GM12864 (cell line): ENCODE data around the gene SREBF1.

Source experiments
- DNase-seq: peaks from one replicate; pipeline ENCODE4 v3.0.0-alpha.2; 2011; ENCODE audit warnings: low read depth
- H3K4me3 ChIP-seq: 2 replicates; pipeline ENCODE4 v1.5.1; 2011; ENCODE audit warnings: mild to moderate bottlenecking, low read depth, low read length, control low read depth
- CTCF ChIP-seq: IDR thresholded peaks from 2 replicates; pipeline ENCODE4 v1.5.1; 2011; ENCODE audit warnings: low read depth, mild to moderate bottlenecking, moderate library complexity, low read length, control low read depth, inconsistent platforms; ENCODE audit errors: missing control alignments

The SREBF1 gene

GRCh38 chr17:17770632-17771044 is 66.1 kb downstream of the SREBF1 start:
- TF ChIP-seq CTCF, result no peak
- no peak for DNase-seq
- H3K4me3 ChIP-seq, result no peak overlapping the region

- H3K4me3 ChIP-seq, result no peak overlapping the region
- no peak for TF ChIP-seq CTCF
- no peak for DNase-seq
Measured at GRCh38 chr17:17769869-17770631, 66.7 kb downstream of the SREBF1 start.

- no peak for DNase-seq
- no peak overlapping the region for H3K4me3 ChIP-seq
- TF ChIP-seq CTCF, result no peak
Measured at GRCh38 chr17:17768424-17769088, 68.2 kb downstream of the SREBF1 start.

GRCh38 chr17:17767887-17768418 is 68.8 kb downstream of the SREBF1 start:
- no peak for DNase-seq
- H3K4me3 ChIP-seq, result no peak overlapping the region
- no peak for TF ChIP-seq CTCF

GRCh38 chr17:17767154-17767869 is 69.5 kb downstream of the SREBF1 start:
- TF ChIP-seq CTCF, result no peak
- no peak overlapping the region for H3K4me3 ChIP-seq
- no peak for DNase-seq

GRCh38 chr17:17766744-17767120 is 70.1 kb downstream of the SREBF1 start:
- no peak overlapping the region for H3K4me3 ChIP-seq
- no peak for TF ChIP-seq CTCF
- DNase-seq, result no peak
